ENCODE data around the gene GOLT1A.
A peak's percentile ranks its signal among the peaks of the same experiment; 100 is the strongest.

GOLT1A gene

DNA sequence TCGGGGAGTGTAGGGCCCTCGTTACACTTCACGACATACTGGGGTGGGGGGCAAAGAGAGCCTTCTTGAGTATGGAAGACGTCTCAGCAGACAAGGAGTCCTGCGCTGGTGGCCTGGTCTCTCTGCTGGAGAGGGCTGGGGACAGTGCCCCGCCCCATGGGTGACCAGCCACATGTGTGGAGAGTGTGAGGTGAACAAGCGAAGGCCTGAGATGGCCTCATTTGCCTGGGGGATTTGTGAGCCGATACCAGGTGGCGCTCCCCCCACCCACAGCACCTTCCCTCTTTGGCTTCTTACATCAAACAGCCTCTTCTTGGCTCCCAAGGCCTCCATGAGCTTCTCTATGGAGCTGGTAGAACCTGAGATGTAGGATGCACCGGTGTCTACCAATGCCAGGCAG lies 57.9 kb downstream of the GOLT1A start:
- no peak for DNase-seq (ENCODE audit: low read depth in 2 of 2)

DNA sequence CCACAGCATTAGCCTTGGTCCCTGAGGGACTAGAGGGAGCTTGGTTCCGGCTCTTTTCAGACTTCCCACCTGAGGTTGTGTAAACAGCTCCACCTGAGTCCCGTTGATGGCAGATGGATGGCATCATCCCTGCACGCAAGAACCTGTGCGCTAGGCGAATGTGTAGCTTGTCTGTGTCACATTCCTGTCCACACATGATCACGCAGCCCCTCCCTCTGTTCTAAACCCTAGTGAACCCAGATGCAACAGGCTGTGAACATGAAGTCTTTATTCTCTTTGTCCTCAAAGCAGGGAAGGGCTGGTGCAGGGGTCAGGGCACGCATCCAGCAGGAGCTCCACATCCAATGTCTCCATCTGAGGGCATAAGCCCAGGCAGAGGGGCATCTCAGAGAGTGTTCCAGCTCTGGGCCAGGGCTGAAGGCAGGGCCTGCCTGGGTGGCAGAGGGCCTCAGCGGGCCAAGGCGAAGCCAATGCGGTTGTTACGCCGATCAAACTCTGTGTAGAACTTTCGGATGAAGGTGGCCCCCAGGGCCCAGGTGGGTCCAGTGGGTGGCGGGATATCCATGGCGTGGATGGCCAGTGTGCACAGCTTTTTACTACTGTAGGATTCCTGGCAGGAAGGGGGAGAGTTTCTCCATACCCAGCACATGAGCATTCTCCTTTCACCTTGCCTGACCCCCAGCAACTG lies 59.1 kb downstream of the GOLT1A start:
- no peak for DNase-seq (ENCODE audit: low read depth in 2 of 2)

DNA sequence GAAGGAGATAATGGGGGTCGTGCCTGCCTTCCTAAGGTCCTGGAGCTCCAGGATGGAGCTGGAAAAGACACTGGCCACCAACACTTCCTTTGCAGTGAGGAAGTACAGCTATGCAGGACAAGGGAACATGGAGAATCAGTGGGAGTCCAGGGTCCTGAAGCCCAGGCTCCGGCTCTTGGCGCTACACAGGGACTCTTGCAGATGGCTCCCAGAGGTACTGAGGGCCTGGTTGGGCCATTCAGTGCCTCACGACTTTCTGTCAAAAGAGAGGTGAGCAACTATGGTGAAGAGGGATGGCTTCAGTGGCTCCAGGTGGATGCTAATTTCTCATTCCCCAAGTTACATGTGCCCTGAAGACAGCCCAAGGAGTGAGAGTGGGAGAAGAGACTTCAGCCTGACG lies 60.1 kb downstream of the GOLT1A start:
- no peak for DNase-seq (ENCODE audit: low read depth in 2 of 2)

DNA sequence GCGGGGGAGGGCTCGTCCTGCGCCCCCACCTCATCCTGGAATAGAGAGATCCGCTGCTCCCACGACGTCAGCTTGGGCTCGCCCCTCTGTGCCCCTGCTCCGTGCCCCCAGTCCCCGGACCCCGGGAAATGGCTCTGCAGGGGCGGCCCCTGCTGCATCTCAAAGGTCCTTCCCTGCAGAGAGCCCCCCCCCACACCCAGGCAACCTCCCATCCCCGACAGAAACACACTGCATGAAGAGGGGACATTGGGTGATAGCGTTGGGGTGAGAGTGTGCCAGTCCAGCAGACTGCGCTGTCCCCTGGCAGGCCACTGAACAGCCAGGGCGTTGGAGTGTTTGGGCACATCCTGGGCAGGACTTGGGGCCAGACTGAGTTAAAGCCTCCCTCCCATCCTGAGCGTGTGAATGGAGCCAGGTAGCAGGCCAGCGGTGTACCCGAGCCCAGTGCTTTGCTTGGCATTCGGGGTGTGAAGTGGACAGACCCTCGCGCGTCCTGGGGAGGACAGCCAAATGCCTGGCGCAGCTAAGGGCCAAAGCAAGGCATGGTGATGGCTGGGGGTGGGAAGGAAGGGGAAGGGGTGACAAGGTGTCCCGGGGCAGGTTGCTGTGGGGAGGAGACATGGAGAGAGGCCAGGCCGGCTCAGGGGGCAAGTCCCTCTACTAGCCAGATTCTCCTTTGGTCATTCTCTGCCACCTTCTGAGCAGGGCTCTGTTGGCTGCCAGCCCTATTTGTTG lies 61.3 kb downstream of the GOLT1A start:
- no peak for DNase-seq (ENCODE audit: low read depth in 2 of 2)

DNA sequence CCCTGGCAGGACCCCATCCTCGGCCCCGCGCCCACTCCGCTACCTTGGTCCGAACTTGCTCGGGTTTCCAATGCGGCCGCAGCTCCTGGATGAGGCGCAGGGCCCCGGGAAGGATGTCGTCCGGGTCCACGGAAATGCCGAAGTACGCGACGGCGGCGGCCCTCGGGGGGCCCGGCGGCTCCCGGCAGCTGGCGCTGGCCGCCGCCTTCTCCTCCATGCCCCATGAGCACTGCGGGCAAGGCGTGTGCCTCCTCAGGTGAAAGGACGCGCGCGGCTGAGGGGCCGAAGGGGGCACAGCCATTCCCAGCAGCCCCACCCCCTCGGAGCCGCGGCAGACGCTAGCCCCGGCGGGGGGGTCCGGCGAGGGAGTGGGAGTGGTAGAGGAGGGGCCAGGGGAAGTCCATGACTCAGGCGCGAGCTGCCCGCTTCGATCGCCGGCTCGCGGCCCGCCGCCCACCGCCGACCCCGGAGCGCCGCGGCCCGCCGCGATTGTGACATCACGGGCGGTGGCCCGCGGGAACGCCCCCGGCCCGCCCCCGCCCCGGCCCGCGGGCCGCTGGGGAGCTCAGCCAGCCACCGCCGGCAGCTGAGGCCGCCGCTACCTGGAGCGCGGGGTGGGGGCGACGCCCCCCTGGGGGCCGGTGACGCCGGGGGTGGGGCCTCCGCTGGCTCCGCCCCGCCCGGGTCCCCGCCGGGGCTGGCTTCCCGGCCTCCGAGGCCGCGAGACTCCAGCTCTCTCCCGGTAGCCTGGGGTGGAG lies 62.1 kb downstream of the GOLT1A start, which contains the start of gene ETNK2:
ETNK2 (minus strand) TSS at position 493 of the 758 bp plus-strand sequence; CDS start at position 301, 192 bp downstream.
- peak in 1 of 2 experiments; percentile 17 for DNase-seq (ENCODE audit: low read depth in 2 of 2)

DNA sequence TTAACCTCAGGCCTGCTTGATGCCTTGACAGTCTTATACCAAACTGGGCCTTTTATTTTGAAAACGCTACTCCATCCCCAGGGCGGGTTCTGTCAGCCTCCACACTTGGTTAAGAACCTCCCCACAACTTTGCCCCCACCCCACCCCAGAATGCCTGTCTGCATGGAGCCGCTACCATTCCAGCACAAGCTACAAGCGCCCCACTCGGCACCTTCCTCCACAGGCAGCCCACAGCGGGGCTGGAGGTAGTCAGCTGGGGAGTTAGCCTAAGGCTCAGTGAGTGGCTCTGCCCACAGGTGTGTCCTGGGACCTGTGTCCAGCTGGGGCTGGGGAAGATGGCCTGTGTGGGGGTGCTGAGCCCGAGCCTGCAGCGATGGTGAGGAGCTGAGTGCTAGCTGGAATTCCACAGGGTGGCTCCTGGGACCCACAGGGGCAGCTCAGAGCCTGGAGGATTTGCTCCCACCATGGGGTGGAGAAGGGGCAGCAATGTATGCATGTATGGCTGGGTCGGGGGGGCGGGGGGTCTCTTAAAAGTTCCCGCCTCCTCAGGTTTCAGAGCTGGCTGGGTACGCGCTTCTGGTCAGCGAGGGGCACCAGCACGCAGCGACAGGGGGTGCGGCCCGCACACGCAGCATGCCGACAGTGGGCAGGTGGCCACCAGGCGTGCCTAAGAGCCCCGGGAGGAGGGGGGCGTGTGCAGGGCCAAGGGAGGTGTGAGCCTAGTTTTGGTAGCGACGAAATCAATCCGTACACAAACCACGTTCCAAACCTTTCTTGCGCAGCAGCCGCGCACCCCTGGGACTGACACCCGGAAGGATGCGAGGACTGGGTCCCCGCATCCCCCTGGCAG lies 62.9 kb downstream of the GOLT1A start:
- DNase-seq (ENCODE audit: low read depth in 2 of 2): no peak

DNA sequence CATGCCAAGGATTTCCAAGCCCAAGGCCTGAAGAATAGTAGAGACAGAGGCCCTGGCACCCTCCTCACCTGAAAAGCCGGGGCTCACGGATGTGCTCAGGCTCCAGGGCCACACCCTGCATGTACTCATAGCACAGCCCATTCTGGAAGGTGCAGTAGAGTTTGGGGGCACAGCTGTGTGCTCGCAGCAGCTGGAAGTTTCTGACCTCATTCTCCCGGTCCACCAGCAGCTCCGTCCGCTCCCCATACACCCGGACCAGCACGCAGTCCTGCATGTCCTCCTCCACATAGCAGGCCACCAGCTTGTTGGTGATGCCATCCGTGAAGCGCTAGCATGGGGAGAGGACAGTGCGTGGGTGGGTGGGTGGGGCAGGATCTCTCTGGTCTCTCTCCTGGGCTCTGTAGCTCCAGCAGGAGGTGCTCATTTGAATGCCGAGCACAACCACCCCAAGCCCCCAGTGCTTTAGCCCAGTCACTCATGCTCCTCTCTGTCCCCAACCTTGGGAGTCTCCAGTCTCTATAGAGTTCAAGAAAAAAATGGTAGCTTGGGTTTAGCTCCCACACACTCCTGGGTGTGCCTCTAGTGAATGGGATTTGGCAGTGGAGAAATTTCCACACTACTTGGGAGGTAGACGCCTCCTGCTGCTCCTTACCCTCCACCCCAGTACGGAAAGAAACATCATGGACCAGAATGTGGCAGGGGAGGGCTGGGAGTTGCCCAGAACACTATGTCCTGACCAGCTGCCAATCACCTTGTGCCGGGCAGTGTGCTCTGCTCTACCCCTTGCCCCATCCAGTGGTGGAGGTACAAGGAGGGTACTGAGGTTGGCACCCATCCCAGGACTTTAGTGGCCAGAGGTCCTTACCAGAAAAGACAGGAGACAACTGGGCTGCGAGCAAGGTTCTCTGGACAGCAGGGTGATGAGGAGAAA lies 63.9 kb downstream of the GOLT1A start:
- no peak for DNase-seq (ENCODE audit: low read depth in 2 of 2)

DNA sequence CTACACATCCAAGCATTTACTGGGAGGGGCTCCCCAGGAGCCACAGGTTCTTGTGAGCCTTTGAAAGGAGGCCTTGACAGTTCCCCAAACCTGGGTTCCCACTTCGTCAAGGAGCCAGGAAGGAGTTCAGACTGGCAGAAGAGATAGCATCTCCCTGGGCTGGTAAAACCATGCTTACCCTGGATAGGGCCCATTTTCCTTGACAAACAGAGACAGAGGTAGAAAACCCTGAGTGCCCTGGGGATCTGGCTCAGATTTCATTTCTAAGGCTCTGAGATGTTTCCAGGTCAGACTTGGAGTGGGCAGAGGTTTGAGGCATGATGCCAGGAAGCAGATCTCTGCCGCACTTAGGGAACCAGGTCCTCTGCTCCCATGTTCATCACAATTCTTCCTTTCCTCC lies 64.7 kb downstream of the GOLT1A start:
- no peak for DNase-seq (ENCODE audit: low read depth in 2 of 2)
